Karpas-422 (cell line): ENCODE data around the gene TEC. TPM values are rescaled to one million over a fixed set of nuclear protein-coding genes. Genes with fewer than 3 reads are reported as not detected.

Source experiments
- DNase-seq: peaks from one replicate; pipeline ENCODE4 v3.0.0-alpha.2; 2015
- H2AFZ ChIP-seq: fragments of 200-600 bp; sonication (generic); 2 replicates; pipeline ENCODE4 v1.6.1; 2014; ENCODE audit warnings: antibody characterized with exemption, low read length, mixed read lengths
- H3K27ac ChIP-seq: fragments of 200-600 bp; sonication (generic); 2 replicates; pipeline ENCODE4 v1.5.1; 2014; ENCODE audit warnings: mild to moderate bottlenecking, low read length, moderate library complexity
- H3K27me3 ChIP-seq: fragments of 200-600 bp; sonication (generic); 2 replicates; pipeline ENCODE4 v1.6.1; 2014; ENCODE audit warnings: low read length, mixed read lengths
- H3K36me3 ChIP-seq: fragments of 200-600 bp; sonication (generic); 2 replicates; pipeline ENCODE4 v1.6.1; 2014; ENCODE audit warnings: low read length, mixed read lengths; ENCODE audit not compliant: insufficient read depth
- H3K4me1 ChIP-seq: fragments of 200-600 bp; sonication (generic); 2 replicates; pipeline ENCODE4 v1.6.1; 2014; ENCODE audit warnings: mild to moderate bottlenecking, low read length, mixed read lengths
- H3K4me2 ChIP-seq: fragments of 200-600 bp; sonication (generic); 2 replicates; pipeline ENCODE4 v1.6.1; 2014; ENCODE audit warnings: low read length, low read depth, mild to moderate bottlenecking; ENCODE audit not compliant: poor library complexity, severe bottlenecking
- H3K4me3 ChIP-seq: fragments of 200-600 bp; sonication (generic); 2 replicates; pipeline ENCODE4 v1.5.1; 2014; ENCODE audit warnings: mild to moderate bottlenecking, antibody characterized with exemption, low read length, mixed read lengths
- H3K79me2 ChIP-seq: fragments of 200-600 bp; sonication (generic); 2 replicates; pipeline ENCODE4 v1.6.1; 2014; ENCODE audit warnings: mild to moderate bottlenecking, low read length, mixed read lengths
- H3K9ac ChIP-seq: fragments of 200-600 bp; sonication (generic); 2 replicates; pipeline ENCODE4 v1.6.0; 2014; ENCODE audit warnings: low read length
- H3K9me2 ChIP-seq: fragments of 200-600 bp; sonication (generic), shearing (Covaris generic); replicated peaks from 2 replicates; pipeline ENCODE4 v1.6.0; 2014; ENCODE audit warnings: mild to moderate bottlenecking, low read length, moderate library complexity; ENCODE audit not compliant: insufficient read depth
- H3K9me3 ChIP-seq: fragments of 300-700, 200-600 bp; sonication (generic); 2 replicates; pipeline ENCODE4 v1.6.1; 2014; ENCODE audit warnings: low read length, mixed read lengths
- H4K20me1 ChIP-seq: fragments of 200-600 bp; sonication (generic); 2 replicates; pipeline ENCODE4 v1.6.1; 2014; ENCODE audit warnings: mild to moderate bottlenecking, antibody characterized with exemption, low read length, low read depth; ENCODE audit not compliant: insufficient read depth
- total RNA-seq: library from RNA; depleted of rRNA; stranded (reverse); fragments of >200 nt; shearing (Covaris generic); gene quantifications from 2 replicates; pipeline ENCODE4 v1.2.3, GENCODE V29; 2014; ENCODE audit warnings: low replicate concordance

Gene TEC
- total RNA-seq, 1 experiment from 2014 or later, result 0.45 TPM

GRCh38 chr4:48138511-48138910 lies 131.1 kb downstream of the TEC start:
- Histone ChIP-seq H3K27ac (no peak overlapping the region), H3K36me3 (no peaks in the 10 kb centered on the region), H3K4me2 (no peak overlapping the region), H2AFZ (no peak overlapping the region), H3K9me3 (no peaks in the 10 kb centered on the region), H3K79me2 (no peaks in the 10 kb centered on the region), H4K20me1 (no peaks in the 10 kb centered on the region), H3K27me3 (no peaks in the 10 kb centered on the region), H3K4me3 (no peak overlapping the region), H3K4me1 (peaks cover 7% of the 10 kb centered on the region), H3K9me2 (no peaks in the 10 kb centered on the region), H3K9ac (no peak overlapping the region)
- no peak for DNase-seq

GRCh38 chr4:48137846-48138245 lies 131.8 kb downstream of the TEC start:
- no peaks in the 10 kb centered on the region for H4K20me1 ChIP-seq
- no peaks in the 10 kb centered on the region for H3K9me2 ChIP-seq
- no peak overlapping the region for H2AFZ ChIP-seq
- DNase-seq, result no peak
- H3K36me3 ChIP-seq, result no peaks in the 10 kb centered on the region
- H3K27me3 ChIP-seq, result no peaks in the 10 kb centered on the region
- no peak overlapping the region for H3K4me2 ChIP-seq
- H3K4me3 ChIP-seq, result no peak overlapping the region
- H3K9ac ChIP-seq, result no peak overlapping the region
- peaks cover 7% of the 10 kb centered on the region for H3K4me1 ChIP-seq
- H3K9me3 ChIP-seq, result no peaks in the 10 kb centered on the region
- no peak overlapping the region for H3K27ac ChIP-seq
- H3K79me2 ChIP-seq, result no peaks in the 10 kb centered on the region

DNA sequence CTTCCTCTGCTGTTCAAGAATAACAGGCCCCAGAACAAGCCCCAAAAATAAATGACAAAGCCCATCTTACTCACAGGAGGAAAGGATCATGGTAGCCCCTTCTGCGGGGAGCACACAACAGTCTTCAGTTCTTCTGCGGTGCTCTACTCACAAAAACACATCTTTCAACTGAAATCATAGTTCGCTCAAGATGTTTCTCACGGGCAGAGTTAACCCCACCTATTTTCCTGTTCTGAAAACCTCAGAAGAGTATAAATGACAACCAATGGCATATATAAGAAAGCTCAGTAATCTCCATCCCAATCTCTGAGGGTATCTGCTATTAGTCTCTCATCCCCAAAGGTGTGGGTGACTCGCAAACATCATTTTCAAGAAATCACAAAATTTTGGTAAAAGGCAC lies 135.6 kb downstream of the TEC start, which contains the start of gene TXK:
Gene TXK (minus strand): TSS at position 170 of the 400 bp plus-strand sequence. CDS start 80 bp downstream, at position 90.
- no peaks in the 10 kb centered on the region for H3K79me2 ChIP-seq
- H3K4me3 ChIP-seq, result no peak within 1 kb of the TSS
- no peaks in the 10 kb centered on the region for H4K20me1 ChIP-seq
- H3K9me2 ChIP-seq, result no peaks in the 10 kb centered on the region
- H3K9me3 ChIP-seq, result no peaks in the 10 kb centered on the region
- no peak within 1 kb of the TSS for H2AFZ ChIP-seq
- no peak within 1 kb of the TSS for H3K4me2 ChIP-seq
- H3K9ac ChIP-seq, result no peak within 1 kb of the TSS
- no peaks in the 10 kb centered on the region for H3K36me3 ChIP-seq
- no peak for DNase-seq
- no peak within 1 kb of the TSS for H3K27ac ChIP-seq
- no peaks in the 10 kb centered on the region for H3K27me3 ChIP-seq
- peaks cover 4% of the 10 kb centered on the region for H3K4me1 ChIP-seq

DNA sequence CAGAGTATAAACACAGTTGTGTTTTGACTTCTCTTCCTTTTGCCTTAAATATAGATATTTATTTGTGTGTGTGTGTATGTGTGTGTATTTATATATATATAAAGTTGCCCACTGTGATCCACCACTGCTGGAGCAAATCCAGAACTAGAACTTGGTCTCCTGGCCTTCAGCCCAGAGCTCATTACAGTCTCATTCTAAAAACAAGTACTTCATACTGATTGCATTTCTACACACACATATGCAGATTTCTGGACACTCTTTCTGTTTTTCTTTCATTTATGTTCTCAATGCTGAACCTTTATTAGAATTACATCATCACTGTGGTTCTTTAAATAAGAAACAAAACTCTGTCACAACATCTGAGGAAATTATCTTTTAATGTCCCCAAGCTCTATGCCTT lies 136.0 kb downstream of the TEC start:
- H3K4me2 ChIP-seq, result no peak overlapping the region
- H3K27ac ChIP-seq, result no peak overlapping the region
- H3K4me3 ChIP-seq, result no peak overlapping the region
- no peaks in the 10 kb centered on the region for H3K27me3 ChIP-seq
- no peaks in the 10 kb centered on the region for H3K79me2 ChIP-seq
- no peaks in the 10 kb centered on the region for H3K9me2 ChIP-seq
- H3K36me3 ChIP-seq, result no peaks in the 10 kb centered on the region
- no peak overlapping the region for H2AFZ ChIP-seq
- no peak for DNase-seq
- no peaks in the 10 kb centered on the region for H4K20me1 ChIP-seq
- H3K4me1 ChIP-seq, result peaks cover under 1% of the 10 kb centered on the region; the same call in 1 of the 2 replicates
- no peak overlapping the region for H3K9ac ChIP-seq
- H3K9me3 ChIP-seq, result no peaks in the 10 kb centered on the region

GRCh38 chr4:48131736-48132135 lies 137.9 kb downstream of the TEC start:
- no peak overlapping the region for H3K4me3 ChIP-seq
- no peak overlapping the region for H3K4me2 ChIP-seq
- peaks cover 4% of the 10 kb centered on the region for H3K4me1 ChIP-seq

GRCh38 chr4:48130100-48130499 lies 139.5 kb downstream of the TEC start:
- H3K9me2 ChIP-seq, result no peaks in the 10 kb centered on the region
- H3K4me3 ChIP-seq, result no peak overlapping the region
- H3K9me3 ChIP-seq, result no peaks in the 10 kb centered on the region
- H4K20me1 ChIP-seq, result no peaks in the 10 kb centered on the region
- H2AFZ ChIP-seq, result no peak overlapping the region
- H3K27me3 ChIP-seq, result no peaks in the 10 kb centered on the region
- peaks cover 4% of the 10 kb centered on the region for H3K4me1 ChIP-seq
- H3K27ac ChIP-seq, result no peak overlapping the region
- no peak overlapping the region for H3K9ac ChIP-seq
- DNase-seq, result no peak
- no peaks in the 10 kb centered on the region for H3K36me3 ChIP-seq
- no peaks in the 10 kb centered on the region for H3K79me2 ChIP-seq
- no peak overlapping the region for H3K4me2 ChIP-seq

More at GRCh38 chr4:48131736-48132135, 137.9 kb downstream of the TEC start:
- H2AFZ ChIP-seq, result no peak overlapping the region
- no peak for DNase-seq
- no peaks in the 10 kb centered on the region for H3K36me3 ChIP-seq
- H4K20me1 ChIP-seq, result no peaks in the 10 kb centered on the region
- H3K27me3 ChIP-seq, result no peaks in the 10 kb centered on the region
- H3K9me3 ChIP-seq, result no peaks in the 10 kb centered on the region
- H3K27ac ChIP-seq, result no peak overlapping the region
- no peaks in the 10 kb centered on the region for H3K79me2 ChIP-seq
- H3K9ac ChIP-seq, result no peak overlapping the region
- H3K9me2 ChIP-seq, result no peaks in the 10 kb centered on the region

GRCh38 chr4:48129307-48130014 lies 140.2 kb downstream of the TEC start:
- no peaks in the 10 kb centered on the region for H4K20me1 ChIP-seq
- no peak for DNase-seq
- H3K9me2 ChIP-seq, result no peaks in the 10 kb centered on the region
- no peaks in the 10 kb centered on the region for H3K27me3 ChIP-seq
- H3K36me3 ChIP-seq, result no peaks in the 10 kb centered on the region
- H2AFZ ChIP-seq, result no peak overlapping the region
- no peaks in the 10 kb centered on the region for H3K79me2 ChIP-seq
- H3K9me3 ChIP-seq, result no peaks in the 10 kb centered on the region
- H3K4me1 ChIP-seq, result peaks cover 4% of the 10 kb centered on the region
- H3K4me2 ChIP-seq, result no peak overlapping the region
- no peak overlapping the region for H3K27ac ChIP-seq
- H3K4me3 ChIP-seq, result no peak overlapping the region
- H3K9ac ChIP-seq, result no peak overlapping the region

GRCh38 chr4:48127682-48128404 lies 141.8 kb downstream of the TEC start:
- Histone ChIP-seq H3K4me2 (peak overlapping the region; percentile 48), H2AFZ (no peak overlapping the region), H3K9ac (no peak overlapping the region), H3K27ac (no peak overlapping the region), H3K9me2 (no peaks in the 10 kb centered on the region), H3K4me1 (peaks cover 4% of the 10 kb centered on the region), H3K79me2 (no peaks in the 10 kb centered on the region), H3K4me3 (no peak overlapping the region), H3K9me3 (no peaks in the 10 kb centered on the region), H4K20me1 (no peaks in the 10 kb centered on the region), H3K27me3 (no peaks in the 10 kb centered on the region), H3K36me3 (no peaks in the 10 kb centered on the region)
- DNase-seq, result peak; percentile 74
